ELR (cell line): ENCODE results near the gene NMD3.

Source experiments
- DNase-seq: peaks from one replicate; pipeline ENCODE4 v3.0.0-alpha.2; 2015; ENCODE audit warnings: low read depth

Gene NMD3

GRCh38 chr3:161284989-161285388, 63.9 kb downstream of the NMD3 start:
- DNase-seq = no peak

- no peak for DNase-seq
These were observed 68.1 kb downstream of the NMD3 start for GRCh38 chr3:161289174-161289573.

GRCh38 chr3:161291191-161291901, 70.2 kb downstream of the NMD3 start:
- DNase-seq = no peak

- DNase-seq = no peak
These were observed 72.3 kb downstream of the NMD3 start for GRCh38 chr3:161293381-161293780.

- DNase-seq = no peak
These were observed 74.2 kb downstream of the NMD3 start for GRCh38 chr3:161295325-161295724.

GRCh38 chr3:161296814-161297213, 75.7 kb downstream of the NMD3 start:
- DNase-seq = no peak
